HG03442 (cell line): ENCODE results near the gene TGFBR2.
"Not testable (repeated sequence)": the region's sequence is repeated elsewhere in the genome, so short reads cannot be mapped to it uniquely, and the experiment has no call there.

Source experiments
- ATAC-seq: cut with Tn5 transposase; IDR thresholded peaks from one replicate; pipeline ENCODE4 v1.9.1; 2021; ENCODE audit warnings: mild to moderate bottlenecking, moderate library complexity; ENCODE audit not compliant: unreplicated experiment

TGFBR2 gene

DNA sequence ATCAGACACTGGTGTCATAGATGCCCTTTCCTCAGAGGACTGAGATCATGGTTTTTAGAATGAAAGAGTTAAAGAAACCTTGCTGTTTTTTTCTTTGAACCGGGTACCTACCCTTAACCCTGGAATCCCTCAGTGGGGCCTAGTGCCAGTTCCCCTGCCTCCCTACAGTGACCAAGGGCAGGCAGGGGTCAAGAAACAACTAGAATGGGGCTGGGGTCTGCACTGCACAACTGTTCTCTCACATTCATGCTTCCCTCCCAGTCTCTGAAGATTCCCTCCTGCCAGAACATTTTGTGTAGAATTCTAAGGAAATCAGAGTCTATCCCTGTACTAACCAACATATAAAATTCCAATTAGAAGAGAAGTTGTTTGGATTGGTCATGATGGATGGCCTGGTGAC, 47.9 kb downstream of the TGFBR2 start:
- no peak for ATAC-seq

GRCh38 chr3:30655187-30655812, 48.9 kb downstream of the TGFBR2 start:
- no peak for ATAC-seq

DNA sequence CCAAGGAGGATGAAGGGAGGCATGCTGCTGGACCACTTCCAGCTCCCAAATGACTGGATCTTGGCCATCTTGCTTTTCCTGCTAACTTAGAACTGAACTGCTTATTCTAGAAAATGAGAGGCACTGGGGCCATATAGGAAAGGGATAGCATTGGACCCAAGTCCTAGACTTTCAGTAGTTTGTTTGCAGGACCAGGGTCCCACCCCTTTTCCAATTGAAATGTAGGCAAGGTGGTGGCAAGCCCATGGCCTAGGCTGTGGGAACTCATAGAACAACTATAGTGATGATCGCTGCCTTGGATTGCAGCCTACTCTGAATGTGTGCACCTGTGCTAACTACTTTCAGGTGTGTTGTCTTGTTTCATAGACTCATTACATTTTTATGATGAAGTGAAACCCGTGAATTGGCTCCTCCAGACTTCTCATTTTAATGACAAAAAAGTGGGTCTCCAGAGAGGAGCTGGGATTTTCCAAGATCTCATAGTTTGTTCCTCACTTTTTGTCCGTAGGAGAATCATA, 50.3 kb downstream of the TGFBR2 start:
- no peak for ATAC-seq

- ATAC-seq = peak; percentile 21
Measured at GRCh38 chr3:30657914-30658313, 51.5 kb downstream of the TGFBR2 start.

GRCh38 chr3:30658328-30659052, 52.1 kb downstream of the TGFBR2 start:
- peak; percentile 90 for ATAC-seq

- no peak for ATAC-seq
Measured at GRCh38 chr3:30659270-30660130, 53.1 kb downstream of the TGFBR2 start.

DNA sequence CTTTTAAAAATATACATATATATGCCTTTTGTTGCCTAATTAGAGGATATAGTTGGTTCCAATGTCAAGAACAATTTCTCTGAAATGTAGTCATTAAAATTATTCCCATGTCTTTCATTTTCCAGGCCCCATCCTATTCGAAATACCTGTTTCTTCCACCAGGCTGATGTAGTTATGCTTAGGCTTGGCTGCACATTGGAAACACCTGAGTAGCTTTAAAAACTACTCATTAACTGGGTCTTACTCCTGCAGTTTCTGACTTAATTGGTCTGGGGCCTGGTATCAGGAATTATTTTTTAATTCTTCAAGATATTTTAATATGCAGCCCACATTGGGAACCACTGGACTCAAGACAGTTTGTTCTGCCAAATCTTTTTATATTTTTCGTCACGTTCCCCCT, 53.7 kb downstream of the TGFBR2 start:
- no peak for ATAC-seq

DNA sequence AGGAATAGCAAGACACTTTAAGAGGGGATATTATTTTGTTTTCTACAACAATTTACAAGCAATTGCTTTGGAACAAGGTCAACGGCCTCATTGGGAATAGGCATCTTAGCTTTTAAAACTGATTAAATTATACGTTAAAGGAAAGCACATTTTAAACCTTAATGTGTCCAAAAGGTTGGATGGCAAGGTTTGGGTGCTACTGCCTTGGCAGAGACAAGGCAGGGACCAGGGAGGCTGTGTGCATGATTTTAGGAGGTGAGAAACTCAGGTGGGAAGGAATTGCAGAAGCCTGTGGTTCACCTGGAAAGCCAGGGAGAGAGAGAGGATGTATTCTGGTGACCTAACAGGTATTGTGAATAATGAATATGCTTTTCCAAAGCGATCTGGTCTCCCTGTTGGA, 54.3 kb downstream of the TGFBR2 start:
- no peak for ATAC-seq

- ATAC-seq = no peak
Measured at GRCh38 chr3:30661098-30661873, 54.9 kb downstream of the TGFBR2 start.

- no peak for ATAC-seq
Measured at GRCh38 chr3:30662836-30663235, 56.4 kb downstream of the TGFBR2 start.

GRCh38 chr3:30663533-30664241, 57.3 kb downstream of the TGFBR2 start:
- no peak for ATAC-seq

DNA sequence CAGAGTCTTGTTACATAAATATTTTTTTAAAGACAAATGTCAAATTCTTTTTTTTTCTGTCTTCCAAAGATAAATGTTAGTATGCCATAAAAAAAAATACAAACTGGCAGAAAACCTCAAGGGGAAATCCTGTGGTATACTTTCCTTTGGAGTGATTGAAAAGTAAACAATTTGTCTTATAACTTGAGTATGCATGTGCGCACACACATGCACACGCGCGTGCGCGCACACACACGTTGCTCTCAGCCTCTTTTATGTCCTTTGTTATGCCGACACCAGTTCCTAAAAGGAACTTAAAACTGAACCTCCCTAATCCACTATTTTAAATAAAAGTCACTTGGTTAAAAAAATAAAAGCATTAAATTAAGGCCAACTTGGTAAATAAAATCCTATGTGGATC, 58.1 kb downstream of the TGFBR2 start:
- ATAC-seq = no peak

- ATAC-seq = no peak
Measured at GRCh38 chr3:30664884-30665283, 58.5 kb downstream of the TGFBR2 start.

DNA sequence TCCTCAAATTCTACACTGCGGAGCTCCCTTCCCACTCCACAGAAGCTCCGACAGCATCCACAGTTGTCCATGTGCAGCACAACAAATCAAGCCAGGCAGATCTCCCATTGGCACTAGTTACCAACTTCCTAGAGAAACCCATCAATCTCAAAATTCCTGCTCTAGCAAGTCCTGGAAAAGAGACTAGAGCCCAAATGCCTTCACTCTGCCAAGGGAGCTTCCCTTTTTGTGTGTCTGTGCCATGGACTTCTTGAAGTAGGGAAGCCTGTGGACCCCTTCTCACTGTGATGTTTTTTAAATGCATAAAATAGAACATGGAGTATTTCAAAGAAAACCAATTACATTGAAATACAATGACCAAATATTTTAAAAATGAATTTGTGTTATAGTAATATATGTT, 59.1 kb downstream of the TGFBR2 start:
- no peak for ATAC-seq

DNA sequence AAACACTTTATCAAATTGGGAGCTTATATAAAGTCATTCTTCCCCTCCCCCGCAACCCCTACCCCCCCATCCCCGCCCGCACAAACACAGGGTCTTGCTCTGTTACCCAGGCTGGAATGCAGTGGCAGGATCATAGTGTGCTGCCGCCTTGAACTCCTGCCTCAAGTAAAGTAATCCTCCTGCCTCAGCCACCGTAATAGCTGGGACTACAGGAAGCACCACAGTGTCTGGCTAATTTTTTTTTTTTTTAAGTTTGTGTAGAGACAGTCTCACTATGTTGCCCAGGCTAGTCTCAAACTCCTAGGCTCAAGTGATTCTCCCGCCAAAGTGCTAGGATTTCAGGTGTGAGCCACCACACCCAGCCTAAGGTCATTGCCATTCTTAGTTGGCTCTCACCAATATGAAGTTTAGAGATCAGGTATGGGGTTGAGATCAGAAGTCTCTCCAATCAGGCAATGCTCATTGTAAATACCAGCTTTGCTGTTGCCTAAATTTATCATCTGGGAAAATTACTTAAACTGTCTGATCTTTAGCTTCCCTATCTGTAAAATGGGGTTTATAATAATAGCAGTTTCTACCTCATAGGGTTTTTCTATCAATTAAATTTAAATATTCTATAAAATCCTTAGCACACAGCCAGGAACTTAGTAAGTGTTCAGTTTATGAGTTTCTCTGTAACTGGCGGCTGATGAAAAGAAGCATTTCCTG, 60.3 kb downstream of the TGFBR2 start:
- no peak for ATAC-seq

DNA sequence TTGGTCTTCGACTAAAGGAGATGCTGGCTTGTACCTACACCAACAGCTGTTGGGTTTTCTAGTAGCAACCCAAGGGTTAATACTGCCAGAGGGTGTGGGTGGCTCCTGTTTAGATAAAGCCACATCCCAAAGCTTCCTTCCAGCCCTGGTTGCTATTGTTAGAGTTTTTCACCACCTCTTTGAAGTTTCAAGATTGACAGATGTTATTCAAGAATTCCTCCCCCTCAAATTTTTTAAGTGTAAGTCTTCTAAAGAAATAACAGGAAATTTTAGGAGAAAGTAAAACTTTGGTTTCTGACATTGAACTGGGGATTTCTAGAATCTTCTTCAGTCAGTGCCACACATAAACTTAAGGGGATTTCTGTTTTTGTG, 60.9 kb downstream of the TGFBR2 start:
- ATAC-seq = no peak

- ATAC-seq = no peak
Measured at GRCh38 chr3:30668051-30668609, 61.7 kb downstream of the TGFBR2 start.

DNA sequence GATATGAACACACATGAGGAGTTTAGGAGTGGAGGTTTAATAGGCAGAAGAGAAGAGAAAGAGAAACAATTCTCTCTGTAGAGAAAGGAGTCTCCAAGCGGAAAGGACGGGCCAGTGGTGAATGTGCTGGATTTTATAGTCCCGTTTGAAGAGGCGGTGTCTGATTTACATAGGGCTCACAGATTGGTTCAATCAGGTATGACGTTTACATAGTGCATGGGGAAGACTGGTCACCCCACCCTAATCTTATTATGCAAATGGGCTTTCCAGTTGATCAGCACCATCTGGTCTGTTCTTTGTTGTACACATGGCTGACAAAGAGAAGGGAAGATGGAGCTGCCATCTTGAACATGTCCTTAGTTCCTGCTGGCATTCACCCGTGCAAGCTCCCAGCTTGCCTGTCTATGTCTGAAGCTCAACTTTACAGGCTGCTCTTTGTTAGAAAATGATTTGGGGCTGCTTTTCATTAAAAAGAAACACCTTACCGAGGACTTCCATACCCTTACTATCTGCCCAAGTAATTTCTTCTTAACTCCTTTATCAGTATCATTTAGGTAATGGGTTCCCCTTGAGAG, 63.0 kb downstream of the TGFBR2 start:
- not testable (repeated sequence) for ATAC-seq

DNA sequence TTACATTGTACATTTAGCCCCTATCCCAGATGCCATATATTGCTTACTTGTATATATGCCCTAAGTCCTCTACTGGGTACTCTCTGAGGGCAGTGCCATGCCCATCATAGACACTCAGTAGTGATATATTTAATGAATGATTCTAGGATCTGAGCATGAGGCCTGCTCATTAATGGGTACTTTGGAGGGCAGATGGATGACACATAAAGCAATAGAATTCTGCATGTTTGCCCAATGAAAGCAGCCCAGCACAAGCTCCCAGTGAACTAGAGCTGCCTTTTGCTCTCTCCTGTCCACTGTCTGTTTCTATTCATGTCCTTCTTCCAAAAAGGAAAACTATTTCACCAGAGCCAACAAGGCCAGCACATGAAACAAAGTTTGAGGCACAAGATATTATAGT, 63.9 kb downstream of the TGFBR2 start:
- ATAC-seq = no peak
